K562 (cell line): Measurements from ENCODE around the gene HMCN2. TPM values are rescaled to one million over a fixed set of nuclear protein-coding genes. Genes with fewer than 3 reads are reported as not detected.
A peak's percentile ranks its signal among the peaks of the same experiment; 100 is the strongest.

Source experiments
- ESRRA ChIP-seq: fragments of 450-650 bp; IDR thresholded peaks from 2 replicates; pipeline ENCODE4 v1.6.1; 2014; ENCODE audit warnings: low read depth, mild to moderate bottlenecking, moderate library complexity, borderline replicate concordance
- GABPB1 ChIP-seq: sonication (generic); formaldehyde crosslinking; IDR thresholded peaks from 2 replicates; pipeline ENCODE4 v1.8.0; 2022; ENCODE audit warnings: mild to moderate bottlenecking, missing genetic modification reagents
- SP2 ChIP-seq: IDR thresholded peaks from 2 replicates; pipeline ENCODE4 v1.6.1; 2011; ENCODE audit warnings: mild to moderate bottlenecking, low read depth, low read length, moderate library complexity; ENCODE audit not compliant: poor library complexity, severe bottlenecking; ENCODE audit errors: extremely low read depth
- TCF7L2 ChIP-seq: fragments of 150-350 bp; IDR thresholded peaks from 2 replicates; pipeline ENCODE4 v1.6.1; 2016; ENCODE audit warnings: low read depth, mild to moderate bottlenecking, low read length, moderate library complexity
- TOE1 ChIP-seq, 2 experiments: fragments of 450-650 bp in 1 of 2; sonication (generic) in 1 of 2; formaldehyde crosslinking in 1 of 2; IDR thresholded peaks; 2 replicates each; pipeline versions ENCODE4 v1.7.1 to v1.8.0; 2016 to 2022; ENCODE audit warnings: borderline replicate concordance in 2 of 2, mild to moderate bottlenecking in 2 of 2, antibody characterized with exemption in 1 of 2, inconsistent platforms in 1 of 2, low read depth in 1 of 2, missing genetic modification reagents in 1 of 2, moderate library complexity in 1 of 2
- ZBTB7A ChIP-seq: IDR thresholded peaks from 2 replicates; pipeline ENCODE4 v1.6.1; 2011; ENCODE audit warnings: low read depth, mild to moderate bottlenecking, low read length, moderate library complexity, borderline replicate concordance; ENCODE audit not compliant: control insufficient read depth
- ZNF408 ChIP-seq: fragments of 250-450 bp; sonication (Bioruptor Pico); IDR thresholded peaks from 2 replicates; pipeline ENCODE4 v1.4.0; 2020; ENCODE audit warnings: low read depth, mild to moderate bottlenecking, moderate library complexity
- ZNF431 ChIP-seq: sonication (generic); formaldehyde crosslinking; IDR thresholded peaks from 2 replicates; pipeline ENCODE4 v1.8.0; 2022; ENCODE audit warnings: mild to moderate bottlenecking, missing genetic modification reagents
- polyA plus RNA-seq, 8 experiments: library from polyadenylated mRNA; depleted of rRNA in 4 of 8; stranded (reverse) in 5 of 8; unstranded in 3 of 8; fragments of >200 nt; fragmentation: Nextera tagmentation in 2 of 8; fragmentation: Illumina TruSeq in 1 of 8; extraction: Ambion mirVana in 2 of 8; extraction: Trizol in 1 of 8; gene quantifications; 2 replicates each; pipeline versions ENCODE4 v1.2.1 to v1.2.3, GENCODE V29; 2011 to 2014; ENCODE audit warnings: inconsistent platforms in 1 of 8, missing spikeins in 1 of 8
- total RNA-seq, 7 experiments: library from RNA; depleted of rRNA in 6 of 7; stranded (reverse); fragments of >200 nt in 6 of 7; fragmentation: Illumina TruSeq in 2 of 7; extraction: Trizol in 2 of 7; gene quantifications; 2 replicates each; pipeline versions ENCODE4 v1.2.1 to v1.2.3, GENCODE V29; 2011 to 2021; ENCODE audit warnings: low replicate concordance in 1 of 7
- TF ChIP-seq, protein P1 (sequence below), 3 experiments: fragments of 200-800 bp in 1 of 3; sonication (Bioruptor generic) in 1 of 3; sonication (generic) in 1 of 3; formaldehyde crosslinking in 1 of 3; IDR thresholded peaks; 2 replicates each; pipeline versions ENCODE4 v1.6.1 to v1.8.0; 2016 to 2022; ENCODE audit warnings: mild to moderate bottlenecking in 2 of 3, missing compliant biosample characterization in 2 of 3, missing genetic modification characterization in 2 of 3, missing genetic modification reagents in 1 of 3
- TF ChIP-seq, protein P2 (sequence below): fragments of 250-450 bp; sonication (Bioruptor Pico); IDR thresholded peaks from 2 replicates; pipeline ENCODE4 v1.4.0; 2020
- TF ChIP-seq, protein P3 (sequence below): sonication (generic); formaldehyde crosslinking; IDR thresholded peaks from 2 replicates; pipeline ENCODE4 v1.5.0; 2020; ENCODE audit warnings: missing genetic modification reagents

The HMCN2 gene
- total and polyA plus RNA-seq, 9 of the 15 experiments (the other 6 are each of a cell fraction or from before 2014, with no cell fraction given) = 0.01 TPM; not detected in 8

DNA sequence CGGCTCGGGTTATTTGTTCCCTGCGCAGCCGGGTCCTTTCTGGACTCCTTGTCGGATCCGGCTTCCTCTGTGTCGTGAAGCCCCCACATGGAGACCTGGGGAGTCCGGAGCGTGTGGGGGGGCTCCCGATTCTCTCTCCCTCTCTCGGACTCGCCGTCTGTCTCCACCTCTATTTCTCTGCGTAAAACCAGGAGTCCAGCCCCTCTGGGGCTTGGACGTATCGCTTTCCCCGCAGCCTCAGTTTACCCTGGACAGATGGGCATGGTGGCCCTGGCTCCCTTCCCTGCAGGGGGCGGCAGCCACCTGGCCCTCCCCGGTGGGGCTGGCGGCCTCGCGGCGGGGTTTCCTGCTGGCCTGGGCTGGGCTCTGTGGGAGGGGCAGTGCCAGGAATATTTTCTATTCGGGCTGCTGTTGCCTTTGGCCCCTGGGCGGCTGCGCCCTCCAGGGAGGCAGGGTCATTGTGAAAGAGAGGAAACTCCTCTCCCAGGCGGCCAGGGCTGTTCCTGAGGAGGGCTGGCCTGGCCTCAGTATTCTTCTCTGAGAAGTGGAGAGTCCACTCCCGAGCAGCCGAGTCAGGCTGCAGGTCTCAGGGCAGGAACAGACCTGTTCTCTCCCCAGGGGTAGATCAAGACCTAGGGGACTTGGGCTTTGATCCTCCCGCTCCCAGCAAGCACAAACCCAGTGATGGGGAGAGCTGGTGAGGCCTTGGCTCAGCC is 179.9 kb downstream of the HMCN2 start (continued):
- TF ChIP-seq, protein P1, sequence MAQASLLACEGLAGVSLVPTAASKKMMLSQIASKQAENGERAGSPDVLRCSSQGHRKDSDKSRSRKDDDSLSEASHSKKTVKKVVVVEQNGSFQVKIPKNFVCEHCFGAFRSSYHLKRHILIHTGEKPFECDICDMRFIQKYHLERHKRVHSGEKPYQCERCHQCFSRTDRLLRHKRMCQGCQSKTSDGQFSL (CRISPR knock-in tag; IDR thresholded peaks at IDR 0.05) = 0 out of 2 replicates have a peak, but pooled peaks have one; percentile 59
- TF ChIP-seq, protein P1 (tag; IDR thresholded peaks at IDR 0.05) = no peak
- TF ChIP-seq ZBTB7A = no peak
- TF ChIP-seq ZNF431 (CRISPR knock-in tag) = no peak
- no peak for TF ChIP-seq TOE1 (IDR thresholded peaks at IDR 0.05; ENCODE audit: borderline replicate concordance)
- TF ChIP-seq TOE1 (CRISPR knock-in tag; IDR thresholded peaks at IDR 0.05; ENCODE audit: borderline replicate concordance, low read depth) = no peak
- TF ChIP-seq, protein P2, sequence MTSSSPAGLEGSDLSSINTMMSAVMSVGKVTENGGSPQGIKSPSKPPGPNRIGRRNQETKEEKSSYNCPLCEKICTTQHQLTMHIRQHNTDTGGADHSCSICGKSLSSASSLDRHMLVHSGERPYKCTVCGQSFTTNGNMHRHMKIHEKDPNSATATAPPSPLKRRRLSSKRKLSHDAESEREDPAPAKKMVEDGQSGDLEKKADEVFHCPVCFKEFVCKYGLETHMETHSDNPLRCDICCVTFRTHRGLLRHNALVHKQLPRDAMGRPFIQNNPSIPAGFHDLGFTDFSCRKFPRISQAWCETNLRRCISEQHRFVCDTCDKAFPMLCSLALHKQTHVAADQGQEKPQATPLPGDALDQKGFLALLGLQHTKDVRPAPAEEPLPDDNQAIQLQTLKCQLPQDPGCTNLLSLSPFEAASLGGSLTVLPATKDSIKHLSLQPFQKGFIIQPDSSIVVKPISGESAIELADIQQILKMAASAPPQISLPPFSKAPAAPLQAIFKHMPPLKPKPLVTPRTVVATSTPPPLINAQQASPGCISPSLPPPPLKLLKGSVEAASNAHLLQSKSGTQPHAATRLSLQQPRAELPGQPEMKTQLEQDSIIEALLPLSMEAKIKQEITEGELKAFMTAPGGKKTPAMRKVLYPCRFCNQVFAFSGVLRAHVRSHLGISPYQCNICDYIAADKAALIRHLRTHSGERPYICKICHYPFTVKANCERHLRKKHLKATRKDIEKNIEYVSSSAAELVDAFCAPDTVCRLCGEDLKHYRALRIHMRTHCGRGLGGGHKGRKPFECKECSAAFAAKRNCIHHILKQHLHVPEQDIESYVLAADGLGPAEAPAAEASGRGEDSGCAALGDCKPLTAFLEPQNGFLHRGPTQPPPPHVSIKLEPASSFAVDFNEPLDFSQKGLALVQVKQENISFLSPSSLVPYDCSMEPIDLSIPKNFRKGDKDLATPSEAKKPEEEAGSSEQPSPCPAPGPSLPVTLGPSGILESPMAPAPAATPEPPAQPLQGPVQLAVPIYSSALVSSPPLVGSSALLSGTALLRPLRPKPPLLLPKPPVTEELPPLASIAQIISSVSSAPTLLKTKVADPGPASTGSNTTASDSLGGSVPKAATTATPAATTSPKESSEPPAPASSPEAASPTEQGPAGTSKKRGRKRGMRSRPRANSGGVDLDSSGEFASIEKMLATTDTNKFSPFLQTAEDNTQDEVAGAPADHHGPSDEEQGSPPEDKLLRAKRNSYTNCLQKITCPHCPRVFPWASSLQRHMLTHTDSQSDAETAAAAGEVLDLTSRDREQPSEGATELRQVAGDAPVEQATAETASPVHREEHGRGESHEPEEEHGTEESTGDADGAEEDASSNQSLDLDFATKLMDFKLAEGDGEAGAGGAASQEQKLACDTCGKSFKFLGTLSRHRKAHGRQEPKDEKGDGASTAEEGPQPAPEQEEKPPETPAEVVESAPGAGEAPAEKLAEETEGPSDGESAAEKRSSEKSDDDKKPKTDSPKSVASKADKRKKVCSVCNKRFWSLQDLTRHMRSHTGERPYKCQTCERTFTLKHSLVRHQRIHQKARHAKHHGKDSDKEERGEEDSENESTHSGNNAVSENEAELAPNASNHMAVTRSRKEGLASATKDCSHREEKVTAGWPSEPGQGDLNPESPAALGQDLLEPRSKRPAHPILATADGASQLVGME (CRISPR knock-in tag) = no peak
- TF ChIP-seq ESRRA = no peak
- TF ChIP-seq GABPB1 = no peak
- no peak for TF ChIP-seq SP2
- no peak for TF ChIP-seq ZNF408 (CRISPR knock-in tag)
- TF ChIP-seq, protein P3, sequence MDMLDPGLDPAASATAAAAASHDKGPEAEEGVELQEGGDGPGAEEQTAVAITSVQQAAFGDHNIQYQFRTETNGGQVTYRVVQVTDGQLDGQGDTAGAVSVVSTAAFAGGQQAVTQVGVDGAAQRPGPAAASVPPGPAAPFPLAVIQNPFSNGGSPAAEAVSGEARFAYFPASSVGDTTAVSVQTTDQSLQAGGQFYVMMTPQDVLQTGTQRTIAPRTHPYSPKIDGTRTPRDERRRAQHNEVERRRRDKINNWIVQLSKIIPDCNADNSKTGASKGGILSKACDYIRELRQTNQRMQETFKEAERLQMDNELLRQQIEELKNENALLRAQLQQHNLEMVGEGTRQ (CRISPR knock-in tag) = no peak
- TF ChIP-seq TCF7L2 = no peak
